Osteoblast (primary cell): ENCODE results near the gene CCDC124. TPM values are rescaled to one million over a fixed set of nuclear protein-coding genes. Genes with fewer than 3 reads are reported as not detected.
A peak's percentile ranks its signal among the peaks of the same experiment; 100 is the strongest.
"Not testable (repeated sequence)": the region's sequence is repeated elsewhere in the genome, so short reads cannot be mapped to it uniquely, and the experiment has no call there.

Experiments used
- DNase-seq: peaks from one replicate; pipeline ENCODE4 v3.0.0; 2011; ENCODE audit warnings: low spot score, mixed read lengths; ENCODE audit not compliant: insufficient read length; ENCODE audit errors: missing footprints
- H2AFZ ChIP-seq: 2 replicates; pipeline ENCODE4 v1.6.0; 2011; ENCODE audit warnings: mild to moderate bottlenecking, low read length
- H3K27ac ChIP-seq: 2 replicates; pipeline ENCODE4 v1.5.1; 2011; ENCODE audit warnings: mild to moderate bottlenecking, low read depth, low read length, moderate library complexity
- H3K27me3 ChIP-seq: 2 replicates; pipeline ENCODE4 v1.6.0; 2012; ENCODE audit warnings: mild to moderate bottlenecking, control low read depth, inconsistent platforms, low read length, moderate library complexity; ENCODE audit not compliant: insufficient read depth
- H3K36me3 ChIP-seq: 2 replicates; pipeline ENCODE4 v1.5.1; 2011; ENCODE audit warnings: mild to moderate bottlenecking, low read length, control low read depth, moderate library complexity; ENCODE audit not compliant: insufficient read depth
- H3K4me1 ChIP-seq: 2 replicates; pipeline ENCODE4 v1.5.1; 2011; ENCODE audit warnings: mild to moderate bottlenecking, low read length, control low read depth, moderate library complexity; ENCODE audit not compliant: insufficient read depth
- H3K4me2 ChIP-seq: 2 replicates; pipeline ENCODE4 v1.6.0; 2011; ENCODE audit warnings: mild to moderate bottlenecking, low read length; ENCODE audit not compliant: insufficient read depth
- H3K4me3 ChIP-seq: fragments of 200-600 bp; sonication (generic); 3 replicates; pipeline ENCODE4 v1.5.1; 2012; ENCODE audit warnings: mild to moderate bottlenecking, low read length, inconsistent platforms; ENCODE audit not compliant: insufficient read depth
- H3K79me2 ChIP-seq: 2 replicates; pipeline ENCODE4 v1.6.0; 2012; ENCODE audit warnings: mild to moderate bottlenecking, low read length, control low read depth, inconsistent platforms; ENCODE audit not compliant: insufficient read depth
- H3K9me3 ChIP-seq: 2 replicates; pipeline ENCODE4 v1.5.1; 2011; ENCODE audit warnings: low read depth, low read length, control low read depth
- H4K20me1 ChIP-seq: 2 replicates; pipeline ENCODE4 v1.6.0; 2012; ENCODE audit warnings: mild to moderate bottlenecking, low read length, control low read depth; ENCODE audit not compliant: insufficient read depth
- CTCF ChIP-seq: IDR thresholded peaks from 2 replicates; pipeline ENCODE4 v1.5.1; 2011; ENCODE audit warnings: mild to moderate bottlenecking, low read depth, low read length, moderate library complexity; ENCODE audit errors: extremely low read depth
- total RNA-seq: library from RNA; depleted of rRNA; stranded (reverse); fragments of >200 nt; gene quantifications from 2 replicates; pipeline ENCODE4 v1.2.3, GENCODE V29; 2012

CCDC124 gene
- total RNA-seq, 1 donor: 15.9 TPM

- H3K9me3 ChIP-seq, H4K20me1 ChIP-seq, DNase-seq, H2AFZ ChIP-seq, H3K27me3 ChIP-seq, H3K4me1 ChIP-seq, H3K4me2 ChIP-seq, H3K79me2 ChIP-seq, H3K27ac ChIP-seq, H3K4me3 ChIP-seq, H3K36me3 ChIP-seq: not testable (repeated sequence)
Observed at GRCh38 chr19:17919122-17919521, 13.7 kb upstream of the CCDC124 start.

GRCh38 chr19:17920527-17920926, 12.3 kb upstream of the CCDC124 start:
- Histone ChIP-seq H3K4me2 (no peak overlapping the region), H4K20me1 (no peaks in the 10 kb centered on the region), H3K4me3 (no peak overlapping the region), H2AFZ (no peak overlapping the region), H3K36me3 (no peaks in the 10 kb centered on the region), H3K27me3 (no peaks in the 10 kb centered on the region), H3K79me2 (no peaks in the 10 kb centered on the region), H3K4me1 (no peaks in the 10 kb centered on the region), H3K9me3 (no peaks in the 10 kb centered on the region), H3K27ac (no peak overlapping the region)
- DNase-seq: no peak
- TF ChIP-seq CTCF: no peak

- no peak overlapping the region for H2AFZ ChIP-seq
- H3K27me3 ChIP-seq: no peaks in the 10 kb centered on the region
- H3K4me1 ChIP-seq: no peaks in the 10 kb centered on the region
- TF ChIP-seq CTCF: no peak
- no peak overlapping the region for H3K27ac ChIP-seq
- H3K79me2 ChIP-seq: no peaks in the 10 kb centered on the region
- no peak overlapping the region for H3K4me3 ChIP-seq
- H3K4me2 ChIP-seq: no peak overlapping the region
- H3K9me3 ChIP-seq: no peaks in the 10 kb centered on the region
- H4K20me1 ChIP-seq: no peaks in the 10 kb centered on the region
- H3K36me3 ChIP-seq: no peaks in the 10 kb centered on the region
- DNase-seq: peak; percentile 23
Observed at GRCh38 chr19:17922138-17922537, 10.7 kb upstream of the CCDC124 start.

- Histone ChIP-seq H4K20me1 (no peaks in the 10 kb centered on the region), H3K9me3 (no peaks in the 10 kb centered on the region), H3K79me2 (no peaks in the 10 kb centered on the region), H3K27me3 (no peaks in the 10 kb centered on the region), H3K36me3 (no peaks in the 10 kb centered on the region), H3K27ac (no peak overlapping the region), H3K4me1 (no peaks in the 10 kb centered on the region), H3K4me3 (no peak overlapping the region), H2AFZ (no peak overlapping the region), H3K4me2 (no peak overlapping the region)
- no peak for DNase-seq
- TF ChIP-seq CTCF: no peak
Observed at GRCh38 chr19:17926044-17926443, 6.8 kb upstream of the CCDC124 start.

GRCh38 chr19:17929056-17929455, 3.8 kb upstream of the CCDC124 start:
- Histone ChIP-seq H3K4me3 (no peak overlapping the region), H3K27me3 (no peaks in the 10 kb centered on the region), H3K4me2 (no peak overlapping the region), H3K9me3 (no peaks in the 10 kb centered on the region), H3K79me2 (peaks cover 12% of the 10 kb centered on the region), H4K20me1 (no peaks in the 10 kb centered on the region), H3K36me3 (no peaks in the 10 kb centered on the region), H3K27ac (no peak overlapping the region), H2AFZ (no peak overlapping the region), H3K4me1 (peaks cover 15% of the 10 kb centered on the region)
- no peak for TF ChIP-seq CTCF
- DNase-seq: peak; percentile 37
